Neutrophil (primary cell): Measurements from ENCODE around the gene CUZD1.

ENCODE experiments used
- H3K27ac ChIP-seq: fragments of 200-600 bp; sonication (generic); 2 replicates; pipeline ENCODE4 v1.5.1; 2016; ENCODE audit warnings: mild to moderate bottlenecking, moderate library complexity
- H3K27me3 ChIP-seq: fragments of 200-600 bp; sonication (generic); 2 replicates; pipeline ENCODE4 v1.6.0; 2016; ENCODE audit warnings: mild to moderate bottlenecking
- H3K36me3 ChIP-seq: fragments of 200-600 bp; sonication (generic); 2 replicates; pipeline ENCODE4 v1.5.1; 2017
- H3K4me1 ChIP-seq, 2 experiments: fragments of 200-600 bp in 1 of 2; sonication (generic) in 1 of 2; 1 replicate in 1 of 2; 2 replicates in 1 of 2; pipeline versions ENCODE4 v1.5.1 to v1.6.1; 2013 to 2016; ENCODE audit warnings: low read depth in 1 of 2, low read length in 1 of 2, mild to moderate bottlenecking in 1 of 2, moderate library complexity in 1 of 2; ENCODE audit not compliant: control insufficient read depth in 1 of 2, insufficient read depth in 1 of 2
- H3K4me3 ChIP-seq, 2 experiments: fragments of 200-600 bp in 1 of 2; sonication (generic) in 1 of 2; 1 replicate in 1 of 2; 2 replicates in 1 of 2; pipeline ENCODE4 v1.5.1; 2013 to 2016; ENCODE audit warnings: low read depth in 1 of 2, low read length in 1 of 2, mild to moderate bottlenecking in 1 of 2, moderate library complexity in 1 of 2
- H3K9me3 ChIP-seq: fragments of 200-600 bp; sonication (generic); 2 replicates; pipeline ENCODE4 v1.5.1; 2016
- CTCF ChIP-seq: fragments of 200-600 bp; sonication (generic); IDR thresholded peaks from 2 replicates; pipeline ENCODE4 v1.5.1; 2016; ENCODE audit warnings: antibody characterized with exemption

The CUZD1 gene

GRCh38 chr10:122856902-122857301 lies 11.2 kb upstream of the CUZD1 start:
- Histone ChIP-seq H3K4me3 (no peak overlapping the region), H3K9me3 (no peaks in the 10 kb centered on the region), H3K27me3 (no peaks in the 10 kb centered on the region), H3K27ac (no peak overlapping the region), H3K36me3 (no peaks in the 10 kb centered on the region), H3K4me1 (no peaks in the 10 kb centered on the region)
- TF ChIP-seq CTCF = no peak

- Histone ChIP-seq H3K27me3 (no peaks in the 10 kb centered on the region), H3K4me3 (no peak overlapping the region), H3K36me3 (no peaks in the 10 kb centered on the region), H3K9me3 (no peaks in the 10 kb centered on the region), H3K4me1 (no peaks in the 10 kb centered on the region), H3K27ac (no peak overlapping the region)
- TF ChIP-seq CTCF = no peak
Measured at GRCh38 chr10:122855745-122856144, 10.1 kb upstream of the CUZD1 start.

GRCh38 chr10:122854648-122855047 lies 9.0 kb upstream of the CUZD1 start:
- no peak overlapping the region for H3K4me3 ChIP-seq
- H3K27ac ChIP-seq = no peak overlapping the region
- TF ChIP-seq CTCF = no peak
- no peaks in the 10 kb centered on the region for H3K36me3 ChIP-seq
- H3K9me3 ChIP-seq = no peaks in the 10 kb centered on the region
- no peaks in the 10 kb centered on the region for H3K4me1 ChIP-seq
- H3K27me3 ChIP-seq = no peaks in the 10 kb centered on the region

- Histone ChIP-seq H3K4me1 (no peaks in the 10 kb centered on the region), H3K27ac (no peak overlapping the region), H3K36me3 (no peaks in the 10 kb centered on the region), H3K4me3 (no peak overlapping the region), H3K27me3 (no peaks in the 10 kb centered on the region), H3K9me3 (no peaks in the 10 kb centered on the region)
- no peak for TF ChIP-seq CTCF
Measured at GRCh38 chr10:122853665-122854313, 8.1 kb upstream of the CUZD1 start.

- H3K4me1 ChIP-seq = no peaks in the 10 kb centered on the region
- no peak for TF ChIP-seq CTCF
Measured at GRCh38 chr10:122852261-122852660, 6.6 kb upstream of the CUZD1 start.

More at GRCh38 chr10:122852261-122852660, 6.6 kb upstream of the CUZD1 start:
- no peak overlapping the region for H3K4me3 ChIP-seq
- no peak overlapping the region for H3K27ac ChIP-seq
- no peaks in the 10 kb centered on the region for H3K36me3 ChIP-seq
- no peaks in the 10 kb centered on the region for H3K9me3 ChIP-seq
- H3K27me3 ChIP-seq = no peaks in the 10 kb centered on the region
